Endothelial cell of umbilical vein (primary cell): ENCODE measurements around the gene KYNU. TPM values are rescaled to one million over a fixed set of nuclear protein-coding genes. Genes with fewer than 3 reads are reported as not detected.

ENCODE experiments used
- BruUV-seq: library from RNA; stranded (reverse); fragments of 400-500 nt; replicated peaks from 2 replicates; lab custom pipeline; 2021; lab: Mats Ljungman, UMichigan
- CTCF ChIA-PET: fragments of 300-600, 350-600 bp; sonication (Branson Sonifier 250); formaldehyde crosslinking; loops from one replicate; lab custom pipeline; 2021; ENCODE audit warnings: antibody characterized with exemption, inconsistent platforms; lab: Charles Lee
- POLR2A ChIA-PET: fragments of 300-600, 350-600 bp; sonication (Branson Sonifier 250); formaldehyde crosslinking; loops from one replicate; lab custom pipeline; 2021; ENCODE audit warnings: antibody characterized with exemption, inconsistent platforms; lab: Charles Lee
- DNase-seq: peaks from one replicate; pipeline ENCODE4 v3.0.0-alpha.2; 2011; ENCODE audit warnings: low read depth, low spot score
- FAIRE-seq: peaks from 2 replicates; lab custom pipeline; 2011; peaks lifted over from hg19 to GRCh38; lab: Jason Lieb, UNC
- H2AFZ ChIP-seq: 2 replicates; pipeline ENCODE4 v1.6.0; 2012; ENCODE audit warnings: low read depth, low read length, control low read depth, inconsistent platforms
- H3K27ac ChIP-seq: 2 replicates; pipeline ENCODE4 v1.5.1; 2011; ENCODE audit warnings: low read depth, mild to moderate bottlenecking, control low read depth, low read length, moderate library complexity; ENCODE audit not compliant: insufficient read depth
- H3K27me3 ChIP-seq, 2 experiments: 2 replicates each; pipeline versions ENCODE4 v1.6.0 to v1.6.1; 2011; ENCODE audit warnings: low read length in 2 of 2, mixed read lengths in 1 of 2; ENCODE audit not compliant: control insufficient read depth in 2 of 2, insufficient read depth in 2 of 2
- H3K36me3 ChIP-seq, 2 experiments: 2 replicates in 1 of 2; 3 replicates in 1 of 2; pipeline ENCODE4 v1.5.1; 2011; ENCODE audit warnings: low read length in 2 of 2, mild to moderate bottlenecking in 1 of 2, moderate library complexity in 1 of 2; ENCODE audit not compliant: control insufficient read depth in 2 of 2, insufficient read depth in 2 of 2; ENCODE audit errors: extremely low read depth in 1 of 2
- H3K4me1 ChIP-seq: 3 replicates; pipeline ENCODE4 v1.5.1; 2011; ENCODE audit warnings: mild to moderate bottlenecking, low read length; ENCODE audit not compliant: control insufficient read depth, insufficient read depth; ENCODE audit errors: extremely low read depth
- H3K4me2 ChIP-seq: 2 replicates; pipeline ENCODE4 v1.6.1; 2011; ENCODE audit warnings: low read length, control low read depth, mixed read lengths; ENCODE audit not compliant: insufficient read depth
- H3K4me3 ChIP-seq, 3 experiments: fragments of 200-600 bp in 1 of 3; sonication (generic), shearing (Covaris generic) in 1 of 3; replicated peaks in 1 of 3; 2 replicates each; pipeline ENCODE4 v1.5.1; 2011 to 2016; ENCODE audit warnings: control low read depth in 3 of 3, low read length in 3 of 3, mild to moderate bottlenecking in 2 of 3, inconsistent platforms in 1 of 3, low read depth in 1 of 3, moderate library complexity in 1 of 3; ENCODE audit not compliant: insufficient read depth in 1 of 3
- H3K79me2 ChIP-seq: 2 replicates; pipeline ENCODE4 v1.6.0; 2012; ENCODE audit warnings: low read length, inconsistent platforms; ENCODE audit not compliant: control insufficient read depth, insufficient read depth
- H3K9ac ChIP-seq: replicated peaks from 2 replicates; pipeline ENCODE3; 2011; ENCODE audit warnings: low read length, control low read depth; ENCODE audit not compliant: insufficient read depth; ENCODE audit errors: extremely low read depth
- H3K9me1 ChIP-seq: replicated peaks from 3 replicates; pipeline ENCODE4 v1.6.0; 2011; ENCODE audit warnings: mild to moderate bottlenecking, low read length; ENCODE audit not compliant: control insufficient read depth, insufficient read depth; ENCODE audit errors: extremely low read depth
- H3K9me3 ChIP-seq: replicated peaks from 2 replicates; pipeline ENCODE4 v1.5.1; 2012; ENCODE audit warnings: low read length, inconsistent platforms; ENCODE audit not compliant: control insufficient read depth, insufficient read depth
- H4K20me1 ChIP-seq: replicated peaks from 2 replicates; pipeline ENCODE3; 2011; ENCODE audit warnings: mild to moderate bottlenecking, low read length; ENCODE audit not compliant: control insufficient read depth, insufficient read depth; ENCODE audit errors: extremely low read depth
- EZH2 ChIP-seq: IDR thresholded peaks from 2 replicates; pipeline ENCODE4 v1.6.1; 2012; ENCODE audit warnings: borderline replicate concordance, low read depth, mild to moderate bottlenecking, moderate library complexity, low read length, inconsistent platforms; ENCODE audit not compliant: severe bottlenecking
- FOS ChIP-seq: IDR thresholded peaks from 2 replicates; pipeline ENCODE4 v1.6.1; 2011; ENCODE audit warnings: mild to moderate bottlenecking, low read length, moderate library complexity, borderline replicate concordance; ENCODE audit not compliant: insufficient read depth
- GATA2 ChIP-seq: IDR thresholded peaks from 2 replicates; pipeline ENCODE4 v1.7.0; 2011; ENCODE audit warnings: low read depth, mild to moderate bottlenecking, moderate library complexity, mixed read lengths, low read length; ENCODE audit not compliant: insufficient read length, insufficient read depth
- JUN ChIP-seq: IDR thresholded peaks from 2 replicates; pipeline ENCODE4 v1.6.1; 2011; ENCODE audit warnings: borderline replicate concordance, low read depth; ENCODE audit not compliant: insufficient read length, insufficient read depth
- MYC ChIP-seq: IDR thresholded peaks from one replicate; pipeline ENCODE4 v1.6.1; 2011; ENCODE audit warnings: mild to moderate bottlenecking, low read depth, low read length
- POLR2A ChIP-seq: IDR thresholded peaks from 2 replicates; pipeline ENCODE4 v1.6.1; 2012; ENCODE audit warnings: low read depth, mild to moderate bottlenecking, control low read depth, low read length
- POLR2AphosphoS5 ChIP-seq: IDR thresholded peaks from 2 replicates; pipeline ENCODE4 v1.6.1; 2012; ENCODE audit warnings: low read depth, mild to moderate bottlenecking, control low read depth, low read length, moderate library complexity; ENCODE audit not compliant: insufficient read depth
- dilution Hi-C: fragments of 300-500 bp; cut with MboI; formaldehyde crosslinking; loops from one replicate; pipeline ENCODE4 v1.15.0; 2019; ENCODE audit warnings: low sequenced_read_pairs; ENCODE audit not compliant: extremely low pct_ligation_motif_present
- intact Hi-C: fragments of 100-400 bp; cut with micrococcal nuclease; formaldehyde crosslinking; loops from one replicate; pipeline ENCODE4 v1.10.0; 2022
- polyA plus RNA-seq, 4 experiments: library from polyadenylated mRNA; depleted of rRNA in 3 of 4; stranded (reverse) in 3 of 4; unstranded in 1 of 4; fragments of >200 nt; gene quantifications; 2 replicates each; pipeline versions ENCODE4 v1.2.1 to v1.2.3, GENCODE V29; 2011 to 2012; ENCODE audit warnings: missing spikeins in 1 of 4
- total RNA-seq: library from RNA; stranded (reverse); gene quantifications from 2 replicates; pipeline ENCODE4 v1.2.3, GENCODE V29; 2021
- TF ChIP-seq, protein P1 (sequence below): IDR thresholded peaks from 2 replicates; pipeline ENCODE4 v1.6.1; 2011; ENCODE audit not compliant: insufficient read depth, insufficient read length
- TF ChIP-seq, protein P2 (sequence below), 2 donors: IDR thresholded peaks; 1 replicate in 1 of 2; 2 replicates in 1 of 2; pipeline ENCODE4 v1.5.1; 2011; ENCODE audit warnings: low read length in 2 of 2, mild to moderate bottlenecking in 2 of 2, moderate library complexity in 2 of 2, control low read depth in 1 of 2, inconsistent platforms in 1 of 2, low read depth in 1 of 2; ENCODE audit not compliant: insufficient read depth in 1 of 2; ENCODE audit errors: extremely low read depth in 1 of 2

Gene KYNU
- total and polyA plus RNA-seq, 2 donors (not counting 3 experiments of a cell fraction or from before 2014, with no cell fraction given), result 0.04 TPM; not detected in 1

DNA sequence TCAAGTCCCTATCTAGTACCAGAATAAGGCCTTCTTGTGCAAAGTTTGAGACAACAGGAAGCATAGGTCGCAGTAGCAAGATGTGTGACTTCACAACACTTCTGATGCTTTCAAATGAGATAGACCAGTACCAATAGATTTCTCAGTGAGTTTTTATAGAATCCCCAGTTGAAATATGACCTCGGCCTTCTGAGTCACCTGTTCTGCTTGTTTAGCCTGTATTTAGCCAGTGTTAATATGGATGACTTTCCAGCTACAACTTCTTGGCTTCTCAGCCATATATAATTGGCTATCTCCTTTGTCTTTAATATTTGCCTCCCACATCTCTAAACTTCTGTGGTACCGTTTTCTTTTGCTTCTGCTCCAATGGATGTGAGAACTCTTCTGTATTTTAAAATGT, 113.8 kb downstream of the KYNU start:
- POLR2A ChIA-PET, result no interaction called here
- Histone ChIP-seq H3K27me3 (peaks cover 2% of the 10 kb centered on the region in 2 experiments), H3K4me1 (no peaks in the 10 kb centered on the region), H4K20me1 (no peaks in the 10 kb centered on the region), H3K9ac (no peak overlapping the region), H3K4me3 (no peak overlapping the region), H3K9me3 (no peaks in the 10 kb centered on the region), H3K27ac (no peak overlapping the region), H3K36me3 (no peaks in the 10 kb centered on the region), H3K4me2 (no peak overlapping the region), H3K79me2 (no peaks in the 10 kb centered on the region), H2AFZ (no peak overlapping the region), H3K9me1 (no peaks in the 10 kb centered on the region)
- no peak for TF ChIP-seq EZH2
- TF ChIP-seq, protein P1, sequence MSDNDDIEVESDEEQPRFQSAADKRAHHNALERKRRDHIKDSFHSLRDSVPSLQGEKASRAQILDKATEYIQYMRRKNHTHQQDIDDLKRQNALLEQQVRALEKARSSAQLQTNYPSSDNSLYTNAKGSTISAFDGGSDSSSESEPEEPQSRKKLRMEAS, result no peak
- no peak for TF ChIP-seq POLR2A
- no peak for TF ChIP-seq MYC
- TF ChIP-seq JUN, result no peak
- no TSS peak for BruUV-seq
- intact Hi-C loops (no loop called here), dilution Hi-C loops (no loop called here)
- CTCF ChIA-PET, result interaction anchor here (3.5 kb wide), 1 partner anchor 310 kb away, joined by 91 read pairs; no protein-coding TSS in a partner anchor
- DNase-seq, result no peak
- no peak for FAIRE-seq

- no peak for FAIRE-seq
- DNase-seq, result no peak
- Histone ChIP-seq H4K20me1 (no peaks in the 10 kb centered on the region), H3K9ac (no peak overlapping the region), H3K79me2 (no peaks in the 10 kb centered on the region), H3K4me1 (no peaks in the 10 kb centered on the region), H3K27me3 (peaks cover 2 to 7% of the 10 kb centered on the region in 2 experiments), H3K4me3 (no peak overlapping the region), H3K36me3 (no peaks in the 10 kb centered on the region), H3K9me3 (no peaks in the 10 kb centered on the region), H3K4me2 (no peak overlapping the region), H3K27ac (no peak overlapping the region), H3K9me1 (no peaks in the 10 kb centered on the region), H2AFZ (no peak overlapping the region)
- no TSS peak for BruUV-seq
- intact Hi-C loops (no loop called here), dilution Hi-C loops (no loop called here)
- ChIA-PET CTCF (interaction anchor here (1.4 to 2.5 kb wide), 3 partner anchors 9 to 309 kb away, joined by 3 to 9 read pairs (median 6); no protein-coding TSS in a partner anchor), POLR2A (no interaction called here)
- no peak for TF ChIP-seq JUN
- TF ChIP-seq POLR2A, result no peak
- TF ChIP-seq EZH2, result no peak
- TF ChIP-seq, protein P2, sequence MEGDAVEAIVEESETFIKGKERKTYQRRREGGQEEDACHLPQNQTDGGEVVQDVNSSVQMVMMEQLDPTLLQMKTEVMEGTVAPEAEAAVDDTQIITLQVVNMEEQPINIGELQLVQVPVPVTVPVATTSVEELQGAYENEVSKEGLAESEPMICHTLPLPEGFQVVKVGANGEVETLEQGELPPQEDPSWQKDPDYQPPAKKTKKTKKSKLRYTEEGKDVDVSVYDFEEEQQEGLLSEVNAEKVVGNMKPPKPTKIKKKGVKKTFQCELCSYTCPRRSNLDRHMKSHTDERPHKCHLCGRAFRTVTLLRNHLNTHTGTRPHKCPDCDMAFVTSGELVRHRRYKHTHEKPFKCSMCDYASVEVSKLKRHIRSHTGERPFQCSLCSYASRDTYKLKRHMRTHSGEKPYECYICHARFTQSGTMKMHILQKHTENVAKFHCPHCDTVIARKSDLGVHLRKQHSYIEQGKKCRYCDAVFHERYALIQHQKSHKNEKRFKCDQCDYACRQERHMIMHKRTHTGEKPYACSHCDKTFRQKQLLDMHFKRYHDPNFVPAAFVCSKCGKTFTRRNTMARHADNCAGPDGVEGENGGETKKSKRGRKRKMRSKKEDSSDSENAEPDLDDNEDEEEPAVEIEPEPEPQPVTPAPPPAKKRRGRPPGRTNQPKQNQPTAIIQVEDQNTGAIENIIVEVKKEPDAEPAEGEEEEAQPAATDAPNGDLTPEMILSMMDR (IDR thresholded peaks at IDR 0.05; ENCODE audit: extremely low read depth in 1 of 2, insufficient read depth in 1 of 2, low read depth in 1 of 2, low read length in 2 of 2), result no peak
- TF ChIP-seq GATA2, result no peak
- TF ChIP-seq, protein P1, result no peak
- TF ChIP-seq POLR2AphosphoS5, result no peak
- no peak for TF ChIP-seq MYC
- TF ChIP-seq FOS, result no peak
Observed at GRCh38 chr2:142992840-142993239, 115.4 kb downstream of the KYNU start.
